Cardiac muscle cell (in vitro differentiated cells and primary cell): Measurements from ENCODE around the gene VMAC. TPM values are rescaled to one million over a fixed set of nuclear protein-coding genes. Genes with fewer than 3 reads are reported as not detected.

ENCODE experiments used
- DNase-seq, 2 donors: peaks; one replicate each; pipeline versions ENCODE4 v3.0.0 to v3.0.0-alpha.2; 2010 to 2017; ENCODE audit warnings: low read depth in 1 of 2, low spot score in 1 of 2
- H3K27ac ChIP-seq: fragments of 200-600 bp; sonication (generic); 2 replicates; pipeline ENCODE4 v1.5.1; 2016
- H3K27me3 ChIP-seq: fragments of 200-600 bp; sonication (generic); 2 replicates; pipeline ENCODE4 v1.6.0; 2016; ENCODE audit warnings: control low read depth
- H3K36me3 ChIP-seq: fragments of 200-600 bp; sonication (generic); 2 replicates; pipeline ENCODE4 v1.5.1; 2016; ENCODE audit warnings: control low read depth
- H3K4me1 ChIP-seq: fragments of 200-600 bp; sonication (generic); 2 replicates; pipeline ENCODE4 v1.8.1; 2017; ENCODE audit warnings: low read depth, mild to moderate bottlenecking, mixed run types
- H3K4me3 ChIP-seq: fragments of 200-600 bp; sonication (generic); 2 replicates; pipeline ENCODE4 v1.5.1; 2016; ENCODE audit warnings: mild to moderate bottlenecking
- H3K9me3 ChIP-seq: fragments of 200-600 bp; sonication (generic); 2 replicates; pipeline ENCODE4 v1.5.1; 2017; ENCODE audit warnings: low read depth, mild to moderate bottlenecking, control low read depth
- polyA plus RNA-seq: library from polyadenylated mRNA; unstranded; fragments of >200 nt; fragmentation: Nextera tagmentation; extraction: Ambion mirVana; gene quantifications from 2 replicates; pipeline ENCODE4 v1.2.1, GENCODE V29; 2016
- total RNA-seq: library from RNA; depleted of rRNA; stranded (reverse); fragments of >200 nt; gene quantifications from 2 replicates; pipeline ENCODE4 v1.2.3, GENCODE V29; 2016
- TF ChIP-seq, protein P1 (sequence below): IDR thresholded peaks from 2 replicates; pipeline ENCODE4 v1.5.1; 2012; ENCODE audit warnings: low read depth, mild to moderate bottlenecking, low read length

The VMAC gene
- total and polyA plus RNA-seq, 2 experiments from 2014 or later, result 3.9 to 23.1 TPM

DNA sequence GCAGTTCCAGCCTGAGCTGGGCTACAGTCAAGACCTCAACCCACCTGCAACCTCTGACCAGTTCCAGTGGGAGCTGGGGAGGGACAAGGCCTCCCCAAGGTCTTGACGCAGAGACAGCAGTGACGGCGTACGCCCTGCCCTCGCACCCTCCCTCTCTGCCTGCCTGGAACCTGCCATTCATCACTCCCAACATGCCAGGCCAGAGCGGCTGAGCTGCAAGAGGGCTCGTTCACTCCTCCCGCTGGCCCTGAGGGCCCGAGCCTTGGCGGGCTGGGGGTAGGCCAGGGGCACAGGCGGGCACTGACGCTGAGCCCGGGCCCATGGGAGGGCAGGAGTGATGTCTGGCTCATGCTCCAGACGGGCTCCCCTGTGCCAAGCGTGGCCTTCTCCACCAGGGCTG, 9.3 kb upstream of the VMAC start:
- no peak for DNase-seq
- Histone ChIP-seq H3K36me3 (peaks cover 10% of the 10 kb centered on the region), H3K27me3 (no peaks in the 10 kb centered on the region), H3K4me1 (peaks cover 27% of the 10 kb centered on the region), H3K27ac (peak overlapping the region; percentile 86), H3K4me3 (no peak overlapping the region), H3K9me3 (no peaks in the 10 kb centered on the region)
- TF ChIP-seq, protein P1, sequence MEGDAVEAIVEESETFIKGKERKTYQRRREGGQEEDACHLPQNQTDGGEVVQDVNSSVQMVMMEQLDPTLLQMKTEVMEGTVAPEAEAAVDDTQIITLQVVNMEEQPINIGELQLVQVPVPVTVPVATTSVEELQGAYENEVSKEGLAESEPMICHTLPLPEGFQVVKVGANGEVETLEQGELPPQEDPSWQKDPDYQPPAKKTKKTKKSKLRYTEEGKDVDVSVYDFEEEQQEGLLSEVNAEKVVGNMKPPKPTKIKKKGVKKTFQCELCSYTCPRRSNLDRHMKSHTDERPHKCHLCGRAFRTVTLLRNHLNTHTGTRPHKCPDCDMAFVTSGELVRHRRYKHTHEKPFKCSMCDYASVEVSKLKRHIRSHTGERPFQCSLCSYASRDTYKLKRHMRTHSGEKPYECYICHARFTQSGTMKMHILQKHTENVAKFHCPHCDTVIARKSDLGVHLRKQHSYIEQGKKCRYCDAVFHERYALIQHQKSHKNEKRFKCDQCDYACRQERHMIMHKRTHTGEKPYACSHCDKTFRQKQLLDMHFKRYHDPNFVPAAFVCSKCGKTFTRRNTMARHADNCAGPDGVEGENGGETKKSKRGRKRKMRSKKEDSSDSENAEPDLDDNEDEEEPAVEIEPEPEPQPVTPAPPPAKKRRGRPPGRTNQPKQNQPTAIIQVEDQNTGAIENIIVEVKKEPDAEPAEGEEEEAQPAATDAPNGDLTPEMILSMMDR, result no peak

DNA sequence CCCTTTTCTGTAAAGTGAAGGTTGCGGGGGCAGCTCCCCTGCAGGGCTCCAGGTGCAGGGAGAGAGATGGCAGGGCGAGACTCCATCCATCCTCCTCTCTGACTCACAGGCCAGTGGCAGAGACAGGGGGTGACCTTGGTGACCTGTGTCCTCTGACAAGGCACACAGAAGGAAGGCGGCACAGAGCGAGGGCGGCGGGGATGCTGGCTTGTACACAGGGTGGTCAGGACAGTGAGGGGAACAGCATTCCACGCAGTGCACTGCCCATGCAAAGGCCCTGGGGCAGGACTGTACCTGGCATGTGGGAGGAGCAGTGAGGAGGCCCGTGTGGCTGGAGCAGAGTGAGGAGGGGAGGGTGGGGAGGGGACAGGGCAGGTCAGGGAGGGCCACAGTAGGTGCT, 8.8 kb upstream of the VMAC start:
- Histone ChIP-seq H3K4me3 (no peak overlapping the region), H3K27me3 (no peaks in the 10 kb centered on the region), H3K9me3 (no peaks in the 10 kb centered on the region), H3K4me1 (peaks cover 27% of the 10 kb centered on the region), H3K36me3 (peaks cover 10% of the 10 kb centered on the region), H3K27ac (peak overlapping the region; percentile 86)
- TF ChIP-seq, protein P1, result no peak
- DNase-seq, result no peak

DNA sequence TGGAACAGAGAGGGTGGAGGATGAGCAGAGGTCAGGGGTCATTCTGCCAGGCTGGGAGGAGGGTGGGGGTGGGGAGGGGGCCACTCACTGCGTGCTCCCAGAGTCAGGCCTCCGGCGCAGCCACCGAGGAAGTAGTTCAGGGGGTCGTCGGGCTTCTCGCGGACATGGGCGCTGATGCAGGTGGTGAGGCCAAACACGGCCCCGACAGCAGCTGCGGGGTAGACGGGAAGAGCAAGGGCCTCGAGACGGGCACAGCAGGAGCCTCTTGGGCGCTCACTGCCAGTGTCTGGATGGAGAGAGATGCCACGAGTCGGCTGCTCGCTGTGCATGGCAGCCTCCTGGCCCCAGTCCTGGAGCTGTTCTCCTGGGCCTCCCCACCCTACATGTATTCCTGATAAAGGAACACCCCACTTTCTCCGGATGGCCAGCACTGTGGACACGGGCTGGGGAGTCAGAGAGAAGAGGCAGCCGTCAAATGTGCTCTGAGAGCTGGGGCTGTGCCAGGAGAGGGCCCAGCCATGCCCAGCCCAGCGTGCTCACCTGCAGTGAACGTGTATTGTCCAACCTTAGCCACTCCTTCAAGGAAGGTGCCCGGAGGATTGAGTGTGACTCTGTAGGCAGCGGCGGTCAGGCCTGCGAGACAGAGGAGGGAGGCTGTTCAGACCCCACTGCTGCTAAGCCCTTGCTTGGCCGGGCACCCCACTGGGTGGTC, 8.2 kb upstream of the VMAC start:
- Histone ChIP-seq H3K27ac (peak overlapping the region; percentile 86), H3K4me1 (peaks cover 27% of the 10 kb centered on the region), H3K9me3 (no peaks in the 10 kb centered on the region), H3K27me3 (no peaks in the 10 kb centered on the region), H3K36me3 (peaks cover 10% of the 10 kb centered on the region), H3K4me3 (no peak overlapping the region)
- TF ChIP-seq, protein P1, result no peak
- DNase-seq, result no peak

DNA sequence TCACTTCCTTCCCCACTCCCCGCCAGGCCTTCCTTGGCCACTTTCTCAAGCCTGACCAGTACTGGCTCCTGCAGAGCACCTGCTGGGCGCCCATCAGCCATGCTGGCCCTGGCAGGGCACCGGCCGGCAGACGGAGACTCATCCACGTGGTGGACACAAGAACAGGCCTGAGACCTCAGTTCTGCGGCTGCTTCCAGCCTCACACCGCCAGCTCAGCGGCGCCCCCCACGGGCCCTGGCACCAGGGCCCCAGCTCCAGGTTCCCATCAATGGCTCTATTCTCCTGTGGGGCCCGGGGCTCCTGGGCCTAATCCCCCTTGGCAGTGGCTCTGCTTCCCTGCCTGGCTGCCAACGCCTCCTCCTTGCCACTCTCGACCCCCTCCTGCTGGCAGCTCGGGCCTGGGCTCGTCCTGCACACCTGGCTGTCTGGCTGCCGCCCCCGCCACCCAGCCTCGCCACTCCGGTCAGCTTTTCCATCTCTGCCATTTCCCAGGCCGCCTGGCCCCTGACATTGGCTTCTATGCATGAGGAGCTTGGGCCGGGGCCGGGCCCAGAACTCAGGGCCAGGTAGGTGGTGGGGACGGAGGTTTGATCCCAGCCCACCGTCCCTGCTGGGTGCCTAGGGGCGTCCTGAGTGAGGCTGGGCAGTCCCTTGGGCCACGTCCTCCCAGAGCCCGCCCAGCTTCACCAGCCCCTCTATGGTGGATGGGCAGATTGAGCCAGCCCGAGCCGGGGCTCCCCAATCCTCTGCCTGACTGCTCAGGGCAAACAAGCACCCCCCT, 7.3 kb upstream of the VMAC start:
- Histone ChIP-seq H3K27ac (no peak overlapping the region), H3K4me1 (peaks cover 24% of the 10 kb centered on the region), H3K36me3 (peaks cover 10% of the 10 kb centered on the region), H3K9me3 (no peaks in the 10 kb centered on the region), H3K27me3 (no peaks in the 10 kb centered on the region), H3K4me3 (no peak overlapping the region)
- TF ChIP-seq, protein P1, result no peak
- DNase-seq, result no peak

DNA sequence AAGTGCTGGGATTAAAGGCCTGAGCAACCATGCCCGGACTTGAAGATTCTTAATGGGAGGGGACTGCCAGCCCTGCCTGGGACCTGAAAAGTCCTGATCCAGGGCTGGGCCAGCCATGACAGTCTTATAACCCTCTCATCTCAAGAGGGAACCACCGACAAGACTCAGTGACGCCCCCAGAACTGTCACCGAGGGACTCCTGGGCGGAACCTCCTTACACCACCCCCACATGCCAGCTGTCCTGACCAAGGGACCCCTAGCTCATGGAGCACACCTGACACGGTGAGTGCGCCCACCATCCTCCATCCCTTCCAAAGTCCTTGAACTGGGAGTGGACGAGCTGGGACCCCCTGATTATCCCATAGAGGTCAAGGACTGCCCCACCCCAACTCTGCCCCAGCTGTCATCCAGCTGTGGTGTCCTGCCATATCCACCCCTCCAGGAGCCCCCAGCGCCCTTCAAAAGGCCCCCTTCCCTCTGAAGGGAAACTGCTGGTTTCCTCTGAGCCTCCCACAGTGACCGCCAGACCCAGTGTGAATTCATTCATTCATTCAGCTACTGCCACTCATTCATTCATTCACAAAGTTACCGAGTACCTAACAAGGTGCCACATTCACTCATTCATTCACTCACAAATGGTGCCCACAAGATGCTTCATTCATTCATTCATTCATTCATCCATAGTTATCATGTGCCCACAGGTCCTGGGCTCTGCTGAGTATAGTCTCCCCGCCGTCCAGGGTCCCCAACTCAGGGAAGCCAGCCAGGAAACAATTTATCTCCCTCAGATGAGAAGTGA, 4.7 kb upstream of the VMAC start:
- no peak overlapping the region for H3K27ac ChIP-seq
- H3K9me3 ChIP-seq, result no peaks in the 10 kb centered on the region
- DNase-seq, result no peak

More for the DNA sequence above, 4.7 kb upstream of the VMAC start:
- H3K4me1 ChIP-seq, result peaks cover 16% of the 10 kb centered on the region
- TF ChIP-seq, protein P1, result no peak
- peaks cover 10% of the 10 kb centered on the region for H3K36me3 ChIP-seq
- H3K4me3 ChIP-seq, result no peak overlapping the region
- no peaks in the 10 kb centered on the region for H3K27me3 ChIP-seq
